Progenitor cell of endocrine pancreas (in vitro differentiated cells): ENCODE measurements around the gene JMJD6. TPM values are rescaled to one million over a fixed set of nuclear protein-coding genes. Genes with fewer than 3 reads are reported as not detected.

Experiments used
- DNase-seq: peaks from one replicate; pipeline ENCODE4 v3.0.0; 2021; ENCODE audit warnings: low spot score; ENCODE audit not compliant: unreplicated experiment
- H3K27ac Mint-ChIP-seq: 2 replicates; pipeline ENCODE4 v1.8.0; 2021; ENCODE audit warnings: mild to moderate bottlenecking, moderate library complexity, mixed read lengths
- H3K27me3 Mint-ChIP-seq: 2 replicates; pipeline ENCODE4 v1.8.0; 2021; ENCODE audit warnings: mixed read lengths
- H3K36me3 Mint-ChIP-seq: 2 replicates; pipeline ENCODE4 v1.8.0; 2022; ENCODE audit warnings: mixed read lengths; ENCODE audit not compliant: insufficient read depth
- H3K4me1 Mint-ChIP-seq: 2 replicates; pipeline ENCODE4 v1.8.0; 2021; ENCODE audit warnings: low read depth, mixed read lengths
- H3K4me3 Mint-ChIP-seq: 2 replicates; pipeline ENCODE4 v1.8.0; 2021; ENCODE audit warnings: low read depth, mild to moderate bottlenecking, moderate library complexity, mixed read lengths
- H3K9me3 Mint-ChIP-seq: 2 replicates; pipeline ENCODE4 v1.8.0; 2021; ENCODE audit warnings: low read depth, mixed read lengths
- total RNA-seq: library from RNA; stranded (reverse); gene quantifications from 2 replicates; pipeline ENCODE4 v1.2.1, GENCODE V29; 2021
- TF ChIP-seq, protein P1 (sequence below): fragments of 200-600 bp; sonication (generic); IDR thresholded peaks from one replicate; pipeline ENCODE4 v1.5.0; 2021; ENCODE audit warnings: antibody characterized with exemption, mild to moderate bottlenecking; ENCODE audit not compliant: unreplicated experiment

The JMJD6 gene
- total RNA-seq, 1 donor from 2014 or later = 25.6 TPM

DNA sequence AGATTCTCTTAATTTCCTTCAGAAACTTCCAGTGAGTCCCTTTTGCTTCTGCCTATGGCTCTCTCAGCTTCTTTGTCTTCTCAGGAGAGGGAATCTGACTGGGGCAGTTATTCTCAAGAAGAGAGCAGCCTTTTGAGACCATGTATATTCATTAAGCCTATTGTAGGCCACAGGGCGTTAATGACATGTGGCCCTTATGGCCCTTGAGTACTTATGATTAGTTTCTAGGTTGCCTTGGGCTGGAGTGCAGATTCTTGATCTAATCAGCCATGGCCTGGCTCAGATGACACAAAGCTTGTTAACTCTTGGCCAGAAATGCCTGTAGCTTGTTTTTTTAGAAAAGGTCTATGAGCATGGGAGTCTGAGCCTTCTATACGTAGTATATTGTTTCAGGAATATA, 28.9 kb upstream of the JMJD6 start:
- Mint-ChIP-seq H3K36me3 (peaks cover 25% of the 10 kb centered on the region), H3K27me3 (no peaks in the 10 kb centered on the region), H3K27ac (no peak overlapping the region), H3K4me1 (peaks cover 1% of the 10 kb centered on the region), H3K4me3 (no peak overlapping the region), H3K9me3 (peaks cover 5% of the 10 kb centered on the region)
- TF ChIP-seq, protein P1, sequence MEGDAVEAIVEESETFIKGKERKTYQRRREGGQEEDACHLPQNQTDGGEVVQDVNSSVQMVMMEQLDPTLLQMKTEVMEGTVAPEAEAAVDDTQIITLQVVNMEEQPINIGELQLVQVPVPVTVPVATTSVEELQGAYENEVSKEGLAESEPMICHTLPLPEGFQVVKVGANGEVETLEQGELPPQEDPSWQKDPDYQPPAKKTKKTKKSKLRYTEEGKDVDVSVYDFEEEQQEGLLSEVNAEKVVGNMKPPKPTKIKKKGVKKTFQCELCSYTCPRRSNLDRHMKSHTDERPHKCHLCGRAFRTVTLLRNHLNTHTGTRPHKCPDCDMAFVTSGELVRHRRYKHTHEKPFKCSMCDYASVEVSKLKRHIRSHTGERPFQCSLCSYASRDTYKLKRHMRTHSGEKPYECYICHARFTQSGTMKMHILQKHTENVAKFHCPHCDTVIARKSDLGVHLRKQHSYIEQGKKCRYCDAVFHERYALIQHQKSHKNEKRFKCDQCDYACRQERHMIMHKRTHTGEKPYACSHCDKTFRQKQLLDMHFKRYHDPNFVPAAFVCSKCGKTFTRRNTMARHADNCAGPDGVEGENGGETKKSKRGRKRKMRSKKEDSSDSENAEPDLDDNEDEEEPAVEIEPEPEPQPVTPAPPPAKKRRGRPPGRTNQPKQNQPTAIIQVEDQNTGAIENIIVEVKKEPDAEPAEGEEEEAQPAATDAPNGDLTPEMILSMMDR = no peak
- DNase-seq = no peak

DNA sequence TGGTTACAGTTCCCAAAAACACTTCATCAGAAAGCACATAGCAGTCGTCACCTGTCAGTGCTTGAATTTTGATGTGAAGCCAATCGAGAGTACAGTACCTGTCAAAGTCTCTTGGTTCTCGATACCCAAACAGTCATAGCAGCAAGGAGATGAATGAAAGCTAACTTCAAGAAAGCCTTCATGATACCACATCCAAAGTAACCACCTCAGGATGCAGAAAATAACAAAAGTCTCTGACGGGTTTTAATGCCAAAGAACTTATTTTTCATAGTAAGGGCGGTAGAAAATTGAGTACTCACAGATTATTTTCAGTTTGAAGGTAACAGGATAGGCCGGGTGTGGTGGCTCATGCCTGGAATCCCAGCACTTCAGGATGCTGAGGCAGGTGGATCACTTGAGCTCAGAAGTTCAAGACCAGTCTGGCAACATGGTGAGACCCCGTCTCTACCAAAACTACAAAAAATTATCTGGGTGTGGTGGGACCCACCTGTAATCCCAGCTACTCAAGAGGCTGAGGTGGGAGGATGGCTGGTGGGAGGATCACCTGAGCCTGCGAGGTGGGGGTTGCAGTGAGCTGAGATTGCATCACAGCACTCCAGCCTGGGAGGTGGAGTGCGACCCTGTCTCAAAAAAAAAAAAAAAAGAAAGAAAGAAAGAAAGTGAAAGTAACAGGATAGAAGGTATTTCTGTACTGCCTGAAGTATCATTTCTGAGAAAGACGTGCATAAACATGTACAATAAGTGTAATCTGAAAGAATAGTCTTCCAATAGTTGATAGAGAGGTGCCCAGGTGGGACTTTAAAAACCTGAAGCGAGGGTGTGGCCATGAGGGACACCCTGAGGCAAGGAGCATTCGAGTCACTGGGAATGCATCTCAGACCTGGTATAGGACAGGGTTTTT, 26.9 kb upstream of the JMJD6 start:
- Mint-ChIP-seq H3K9me3 (peaks cover 3% of the 10 kb centered on the region), H3K36me3 (peaks cover 19% of the 10 kb centered on the region), H3K4me3 (no peak overlapping the region), H3K27me3 (no peaks in the 10 kb centered on the region), H3K27ac (peak overlapping the region; percentile 49), H3K4me1 (peaks cover 1% of the 10 kb centered on the region)
- TF ChIP-seq, protein P1 = no peak
- DNase-seq = no peak

DNA sequence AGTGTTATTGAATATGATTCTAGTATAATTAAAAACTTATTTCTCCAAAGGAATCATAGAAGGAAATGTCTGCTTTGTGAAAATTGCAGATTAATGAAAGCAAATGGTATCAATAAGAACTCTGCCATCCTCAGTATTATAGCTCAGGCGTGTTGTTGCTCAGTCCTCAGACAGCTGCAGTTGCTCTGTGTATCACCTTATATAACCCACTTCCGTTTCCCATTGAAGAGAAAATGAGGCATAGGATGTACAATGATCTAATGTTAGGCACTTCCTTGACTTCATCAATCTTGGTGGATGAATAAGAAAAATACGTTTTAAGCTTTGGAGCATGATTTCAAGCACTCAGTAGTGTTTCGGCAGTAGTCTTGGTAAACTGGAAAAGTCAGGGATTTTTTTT, 25.6 kb upstream of the JMJD6 start:
- H3K9me3 Mint-ChIP-seq = peaks cover under 1% of the 10 kb centered on the region
- H3K36me3 Mint-ChIP-seq = peaks cover 13% of the 10 kb centered on the region
- H3K27ac Mint-ChIP-seq = no peak overlapping the region
- no peaks in the 10 kb centered on the region for H3K27me3 Mint-ChIP-seq
- TF ChIP-seq, protein P1 = no peak
- no peak overlapping the region for H3K4me3 Mint-ChIP-seq
- peaks cover 1% of the 10 kb centered on the region for H3K4me1 Mint-ChIP-seq
- DNase-seq = no peak

DNA sequence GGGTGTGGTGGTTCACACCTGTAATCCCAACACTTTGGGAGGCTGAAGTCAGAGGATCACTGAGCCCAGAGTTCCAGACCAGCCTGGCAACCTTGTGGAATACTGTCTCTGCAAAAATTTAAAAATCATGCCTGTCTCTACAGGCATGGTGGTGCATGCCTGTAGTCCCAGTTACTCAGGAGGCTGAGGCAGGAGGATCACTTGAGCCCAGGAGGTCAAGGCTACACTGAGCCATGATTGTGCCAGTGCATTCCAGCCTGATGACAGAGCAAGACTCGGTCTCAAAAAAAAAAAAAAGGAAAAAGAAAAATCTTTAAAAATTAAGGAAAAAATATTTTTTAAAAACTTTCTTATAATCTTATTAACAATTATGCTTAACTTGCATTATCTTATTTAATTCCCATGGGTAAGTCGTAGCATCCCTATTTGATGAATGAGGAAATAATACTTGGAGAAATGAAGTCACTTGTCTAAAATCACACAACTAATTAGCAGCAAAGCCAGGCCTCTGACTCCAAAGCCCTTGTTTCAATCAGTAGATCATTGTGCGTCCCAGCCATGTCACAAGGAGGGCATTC, 25.1 kb upstream of the JMJD6 start:
- no peak overlapping the region for H3K4me3 Mint-ChIP-seq
- peaks cover 14% of the 10 kb centered on the region for H3K36me3 Mint-ChIP-seq
- H3K4me1 Mint-ChIP-seq = peaks cover 1% of the 10 kb centered on the region
- H3K9me3 Mint-ChIP-seq = no peaks in the 10 kb centered on the region
- TF ChIP-seq, protein P1 = no peak
- H3K27me3 Mint-ChIP-seq = no peaks in the 10 kb centered on the region
- no peak overlapping the region for H3K27ac Mint-ChIP-seq
- no peak for DNase-seq

DNA sequence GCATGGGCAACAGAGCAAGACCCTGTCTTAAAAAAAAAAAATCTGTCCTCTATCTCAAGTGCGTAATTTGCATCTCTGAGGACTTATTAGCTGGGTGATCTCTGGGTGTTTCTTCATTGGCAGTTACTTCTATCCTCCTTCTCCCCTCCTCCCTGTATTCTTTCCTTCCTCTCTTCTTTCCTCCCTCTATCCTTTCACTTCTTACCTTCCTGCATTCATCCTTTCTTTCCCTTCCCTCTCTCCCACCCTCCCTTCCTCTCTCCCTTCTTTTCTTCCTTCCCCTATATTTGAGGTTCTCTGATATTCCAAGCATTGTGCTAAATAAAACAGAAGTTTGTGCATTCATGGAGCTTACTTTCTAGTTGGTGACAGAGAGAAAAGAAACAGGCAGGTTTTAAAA, 22.3 kb upstream of the JMJD6 start:
- Mint-ChIP-seq H3K4me1 (no peaks in the 10 kb centered on the region), H3K27ac (no peak overlapping the region)

More for the DNA sequence above, 22.3 kb upstream of the JMJD6 start:
- Mint-ChIP-seq H3K4me3 (no peak overlapping the region), H3K9me3 (no peaks in the 10 kb centered on the region), H3K36me3 (peaks cover 23% of the 10 kb centered on the region), H3K27me3 (no peaks in the 10 kb centered on the region)
- no peak for DNase-seq
- TF ChIP-seq, protein P1 = no peak
